IMR-90 (cell line): ENCODE measurements around the gene PRKCA. TPM values are rescaled to one million over a fixed set of nuclear protein-coding genes. Genes with fewer than 3 reads are reported as not detected.

Experiments used
- ATAC-seq: fragments of 200-7000 bp; cut with Tn5 transposase; 2 replicates; pipeline ENCODE4 v1.9.1; 2020; ENCODE audit warnings: low read depth, mild to moderate bottlenecking, moderate library complexity
- BruUV-seq: library from RNA; stranded (reverse); fragments of 400-500 nt; replicated peaks from 2 replicates; lab custom pipeline; 2021; lab: Mats Ljungman, UMichigan
- CTCF ChIA-PET: fragments of 300-600 bp; formaldehyde crosslinking; extraction: SDS; loops from one replicate; lab custom pipeline; 2021; ENCODE audit warnings: antibody characterized with exemption; lab: Yijun Ruan, JAX
- POLR2A ChIA-PET: fragments of 300-600 bp; sonication (Branson Sonifier 250); formaldehyde crosslinking; loops from one replicate; lab custom pipeline; 2022; ENCODE audit warnings: antibody characterized with exemption; ENCODE audit not compliant: unreplicated experiment; lab: Charles Lee
- DNase-seq: peaks from one replicate; pipeline ENCODE4 v3.0.0; 2013
- H2AFZ ChIP-seq: replicated peaks from 2 replicates; pipeline ENCODE3; 2013; ENCODE audit warnings: low read length, mild to moderate bottlenecking; ENCODE audit not compliant: poor library complexity
- H2AK5ac ChIP-seq: 2 replicates; pipeline ENCODE4 v1.6.1; 2013; ENCODE audit warnings: low read depth, low read length, inconsistent platforms
- H2AK9ac ChIP-seq: replicated peaks from 2 replicates; pipeline ENCODE3; 2013; ENCODE audit warnings: mild to moderate bottlenecking, low read depth, low read length, moderate library complexity; ENCODE audit not compliant: poor library complexity
- H2BK120ac ChIP-seq: 2 replicates; pipeline ENCODE4 v1.6.1; 2013; ENCODE audit warnings: low read depth, low read length, inconsistent platforms
- H2BK15ac ChIP-seq: 3 replicates; pipeline ENCODE4 v1.6.1; 2013; ENCODE audit warnings: low read depth, low read length, inconsistent platforms
- H2BK20ac ChIP-seq: 2 replicates; pipeline ENCODE4 v1.6.1; 2013; ENCODE audit warnings: low read depth, mild to moderate bottlenecking, inconsistent platforms, low read length, moderate library complexity
- H2BK5ac ChIP-seq: 2 replicates; pipeline ENCODE4 v1.6.1; 2013; ENCODE audit warnings: mild to moderate bottlenecking, low read depth, low read length, inconsistent platforms; ENCODE audit not compliant: poor library complexity, severe bottlenecking
- H3K14ac ChIP-seq: replicated peaks from 2 replicates; pipeline ENCODE4 v1.6.1; 2013; ENCODE audit warnings: low read depth, low read length, inconsistent platforms
- H3K18ac ChIP-seq: 2 replicates; pipeline ENCODE4 v1.6.1; 2013; ENCODE audit warnings: low read depth, low read length, control low read depth
- H3K23ac ChIP-seq: 2 replicates; pipeline ENCODE4 v1.6.1; 2013; ENCODE audit warnings: low read depth, low read length, inconsistent platforms
- H3K27ac ChIP-seq: 2 replicates; pipeline ENCODE4 v1.5.1; 2013; ENCODE audit warnings: mild to moderate bottlenecking, control low read depth, low read length; ENCODE audit not compliant: insufficient read depth
- H3K27me3 ChIP-seq: 2 replicates; pipeline ENCODE4 v1.6.1; 2013; ENCODE audit warnings: low read length; ENCODE audit not compliant: control insufficient read depth, insufficient read depth
- H3K36me3 ChIP-seq: 2 replicates; pipeline ENCODE4 v1.6.1; 2013; ENCODE audit warnings: low read length, mixed read lengths; ENCODE audit not compliant: control insufficient read depth, insufficient read depth
- H3K4ac ChIP-seq: 2 replicates; pipeline ENCODE4 v1.6.1; 2013; ENCODE audit warnings: low read depth, low read length, inconsistent platforms
- H3K4me1 ChIP-seq: 2 replicates; pipeline ENCODE4 v1.6.1; 2013; ENCODE audit warnings: low read length, mixed read lengths; ENCODE audit not compliant: control insufficient read depth, insufficient read depth
- H3K4me2 ChIP-seq: 2 replicates; pipeline ENCODE4 v1.6.1; 2013; ENCODE audit warnings: low read depth, mild to moderate bottlenecking, control low read depth, low read length, moderate library complexity
- H3K4me3 ChIP-seq: 2 replicates; pipeline ENCODE4 v1.5.1; 2013; ENCODE audit warnings: low read depth, mild to moderate bottlenecking, control low read depth, low read length, moderate library complexity; ENCODE audit not compliant: insufficient read depth
- H3K56ac ChIP-seq: 2 replicates; pipeline ENCODE4 v1.6.1; 2013; ENCODE audit warnings: low read length, inconsistent platforms; ENCODE audit not compliant: insufficient read depth; ENCODE audit errors: extremely low read depth
- H3K79me1 ChIP-seq, 2 experiments: 2 replicates each; pipeline ENCODE4 v1.6.1; 2013; ENCODE audit warnings: low read length in 2 of 2, inconsistent platforms in 1 of 2, low read depth in 1 of 2
- H3K9ac ChIP-seq: 2 replicates; pipeline ENCODE4 v1.6.1; 2013; ENCODE audit warnings: low read depth, low read length, control low read depth
- H3K9me1 ChIP-seq: 2 replicates; pipeline ENCODE4 v1.6.1; 2013; ENCODE audit warnings: low read length, inconsistent platforms; ENCODE audit not compliant: insufficient read depth
- H3K9me3 ChIP-seq: 2 replicates; pipeline ENCODE4 v1.6.1; 2013; ENCODE audit warnings: low read length; ENCODE audit not compliant: control insufficient read depth, insufficient read depth
- H4K20me1 ChIP-seq: 2 replicates; pipeline ENCODE4 v1.6.1; 2013; ENCODE audit warnings: low read length, inconsistent platforms; ENCODE audit not compliant: insufficient read depth
- H4K5ac ChIP-seq: 2 replicates; pipeline ENCODE4 v1.6.1; 2013; ENCODE audit warnings: mild to moderate bottlenecking, low read depth, low read length, control low read depth
- H4K8ac ChIP-seq, 2 experiments: 2 replicates each; pipeline ENCODE4 v1.6.1; 2013; ENCODE audit warnings: low read depth in 2 of 2, low read length in 2 of 2, control low read depth in 1 of 2, inconsistent platforms in 1 of 2
- H4K91ac ChIP-seq: 2 replicates; pipeline ENCODE4 v1.6.1; 2013; ENCODE audit warnings: low read depth, low read length, inconsistent platforms; ENCODE audit not compliant: insufficient read depth
- BHLHE40 ChIP-seq: fragments of 150-350 bp; IDR thresholded peaks from 2 replicates; pipeline ENCODE4 v1.6.1; 2016; ENCODE audit warnings: mild to moderate bottlenecking, low read depth, low read length
- CEBPB ChIP-seq: IDR thresholded peaks from 2 replicates; pipeline ENCODE4 v1.6.1; 2012; ENCODE audit warnings: low read depth, low read length, improper control_type of control experiment
- CHD1 ChIP-seq: IDR thresholded peaks from 2 replicates; pipeline ENCODE4 v1.6.1; 2012; ENCODE audit warnings: low read depth, low read length, improper control_type of control experiment
- FOS ChIP-seq: fragments of 150-350 bp; IDR thresholded peaks from 2 replicates; pipeline ENCODE4 v1.6.1; 2016; ENCODE audit warnings: low read depth, low read length
- MAFK ChIP-seq: IDR thresholded peaks from 2 replicates; pipeline ENCODE4 v1.6.1; 2012; ENCODE audit warnings: low read depth, low read length, improper control_type of control experiment
- MAZ ChIP-seq: IDR thresholded peaks from 2 replicates; pipeline ENCODE4 v1.6.1; 2012; ENCODE audit warnings: low read depth, mild to moderate bottlenecking, low read length, improper control_type of control experiment, moderate library complexity, borderline replicate concordance
- MXI1 ChIP-seq: IDR thresholded peaks from 2 replicates; pipeline ENCODE4 v1.6.1; 2012; ENCODE audit warnings: low read depth, mild to moderate bottlenecking, low read length, moderate library complexity, borderline replicate concordance
- POLR2A ChIP-seq: IDR thresholded peaks from 2 replicates; pipeline ENCODE4 v1.6.1; 2012; ENCODE audit warnings: mild to moderate bottlenecking, low read depth, low read length
- RAD21 ChIP-seq: IDR thresholded peaks from 2 replicates; pipeline ENCODE4 v1.6.1; 2012; ENCODE audit warnings: low read length, improper control_type of control experiment
- RCOR1 ChIP-seq: IDR thresholded peaks from 2 replicates; pipeline ENCODE4 v1.6.1; 2012; ENCODE audit warnings: mild to moderate bottlenecking, low read length, improper control_type of control experiment; ENCODE audit not compliant: insufficient replicate concordance
- RFX5 ChIP-seq: IDR thresholded peaks from 2 replicates; pipeline ENCODE4 v1.8.0; 2012; ENCODE audit warnings: low read depth, mild to moderate bottlenecking, low read length, moderate library complexity
- SMC3 ChIP-seq: fragments of 150-350 bp; IDR thresholded peaks from 2 replicates; pipeline ENCODE4 v1.6.1; 2016; ENCODE audit warnings: low read depth, mild to moderate bottlenecking, antibody characterized with exemption, low read length, moderate library complexity
- WGBS, 2 experiments: methylation state at CpG; one replicate each; pipeline versions ENCODE4 v1.1.5 to v1.1.7; 2013; ENCODE audit warnings: missing lambda C conversion rate in 2 of 2; ENCODE audit not compliant: insufficient read length in 1 of 2; ENCODE audit errors: extremely low coverage in 2 of 2; 5-methylcytosine and 5-hydroxymethylcytosine counted together
- dilution Hi-C: fragments of 300-500 bp; cut with HindIII; formaldehyde crosslinking; loops from one replicate; pipeline ENCODE4 v1.14.3; 2018; ENCODE audit warnings: low sequenced_read_pairs; ENCODE audit not compliant: unreplicated experiment
- in situ Hi-C: fragments of 300-500 bp; cut with MboI; formaldehyde crosslinking; loops from 3 replicates; pipeline ENCODE4 v1.14.3; 2019; ENCODE audit warnings: low sequenced_read_pairs, inconsistent platforms, mixed read lengths
- intact Hi-C: fragments of 100-400 bp; cut with micrococcal nuclease; formaldehyde crosslinking; loops from 2 replicates; pipeline ENCODE4 v1.10.0; 2022
- polyA plus RNA-seq, 3 experiments: library from polyadenylated mRNA; depleted of rRNA; stranded (reverse); fragments of >200 nt; gene quantifications; 2 replicates each; pipeline ENCODE4 v1.2.3, GENCODE V29; 2012; ENCODE audit warnings: low replicate concordance in 1 of 3
- total RNA-seq: library from RNA; depleted of rRNA; stranded (reverse); fragments of >200 nt; gene quantifications from 2 replicates; pipeline ENCODE4 v1.2.3, GENCODE V29; 2012
- TF ChIP-seq, protein P1 (sequence below): fragments of 150-350 bp; IDR thresholded peaks from 2 replicates; pipeline ENCODE4 v1.6.1; 2016; ENCODE audit warnings: low read depth, mild to moderate bottlenecking, low read length, moderate library complexity, borderline replicate concordance
- TF ChIP-seq, protein P2 (sequence below): fragments of 150-350 bp; IDR thresholded peaks from 2 replicates; pipeline ENCODE4 v1.6.1; 2017; ENCODE audit warnings: mild to moderate bottlenecking, antibody characterized with exemption, low read length, low read depth

PRKCA gene
- total and polyA plus RNA-seq, 2 of the 4 experiments (the other 2 are of a cell fraction), result 31.0 to 46.0 TPM

DNA sequence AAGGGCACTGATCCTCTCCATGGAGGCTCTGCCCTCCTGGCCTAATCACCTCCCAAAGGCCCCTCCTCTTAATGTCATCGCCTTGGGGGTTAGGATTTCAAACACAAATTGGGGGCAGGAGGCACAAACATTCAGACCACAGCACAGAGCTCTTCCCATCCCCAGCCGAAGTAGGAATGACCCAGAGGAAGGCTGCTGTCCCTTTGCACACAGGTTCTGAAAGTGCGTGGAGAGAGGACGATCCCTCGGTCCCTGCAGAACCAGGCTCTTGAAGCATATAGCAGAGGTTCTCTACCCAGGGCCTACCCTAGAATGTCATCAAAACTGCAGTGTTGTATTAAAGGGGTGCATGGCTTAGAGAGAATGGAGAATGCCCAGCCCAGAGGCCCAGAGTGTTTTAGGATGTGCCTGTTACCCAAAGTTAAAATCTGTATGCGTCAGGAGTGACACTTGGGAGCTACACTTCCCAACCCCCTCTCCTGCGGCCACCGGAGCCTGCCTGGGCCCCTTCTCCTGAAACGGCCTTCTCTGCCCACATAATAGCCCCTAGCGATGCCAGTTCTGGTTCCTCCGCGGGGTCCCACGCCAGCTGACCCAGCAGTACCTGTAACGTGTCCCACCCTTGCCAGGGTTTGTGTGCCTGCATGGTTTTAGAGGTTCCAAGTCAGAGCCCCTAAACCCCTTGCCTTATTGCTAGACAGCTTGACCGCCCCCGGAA is 373.0 kb downstream of the PRKCA start (continued):
- no peak for TF ChIP-seq SMC3

DNA sequence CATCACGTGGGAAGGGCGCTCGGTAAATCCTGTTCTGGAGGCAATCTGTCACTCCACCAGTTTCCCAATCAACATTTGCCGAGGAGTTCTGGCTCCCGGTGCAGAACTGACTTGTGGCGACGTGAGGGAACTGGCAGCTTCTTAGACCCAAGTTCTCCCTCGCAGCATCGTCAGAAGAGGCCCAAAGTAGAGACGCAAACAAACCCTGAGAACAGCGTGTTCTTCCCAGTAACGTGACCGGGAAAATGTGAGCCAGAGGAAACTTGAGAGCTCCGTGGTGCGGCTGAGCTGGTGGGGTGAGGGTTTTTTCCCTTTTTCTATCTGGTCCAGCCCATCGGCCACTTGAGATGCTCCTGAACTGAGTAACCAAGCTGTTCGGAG is 373.6 kb downstream of the PRKCA start:
- no peak overlapping the region for H2BK5ac ChIP-seq
- no peak overlapping the region for H4K8ac ChIP-seq
- no peak overlapping the region for H2BK15ac ChIP-seq
- no peak overlapping the region for H3K4ac ChIP-seq
- peaks cover 10% of the 10 kb centered on the region; the same call in 1 of the 2 replicates for H3K9me1 ChIP-seq
- no peak overlapping the region for H2BK20ac ChIP-seq
- no peak overlapping the region for H4K5ac ChIP-seq
- H2AK9ac ChIP-seq, result no peak overlapping the region
- peaks cover 4% of the 10 kb centered on the region for H3K4me1 ChIP-seq
- no peak overlapping the region for H3K4me2 ChIP-seq
- H3K14ac ChIP-seq, result no peak overlapping the region
- H3K9ac ChIP-seq, result no peak overlapping the region
- dilution Hi-C loops (no loop called here), in situ Hi-C loops (loop anchor here (5.0 kb wide), 1 partner anchor 419 kb away; no protein-coding TSS in a partner anchor), intact Hi-C loops (loop anchor here (2.0 kb wide), 1 partner anchor 109 kb away; no protein-coding TSS in a partner anchor)
- CTCF ChIA-PET, result no interaction called here
- no peak overlapping the region for H3K27ac ChIP-seq
- no peak for ATAC-seq
- H3K23ac ChIP-seq, result no peak overlapping the region
- H3K18ac ChIP-seq, result no peak overlapping the region
- no peak overlapping the region for H3K56ac ChIP-seq
- peaks cover 4% of the 10 kb centered on the region for H3K9me3 ChIP-seq
- no peak overlapping the region for H2AK5ac ChIP-seq
- H3K36me3 ChIP-seq, result no peaks in the 10 kb centered on the region
- no peak overlapping the region for H2BK120ac ChIP-seq
- no peaks in the 10 kb centered on the region for H3K27me3 ChIP-seq
- 89% methylated on average over 11 of the region's 17 CpGs; no CpG with 5 or more reads in 1 of the 2 experiments for WGBS, 2 experiments
- POLR2A ChIA-PET, result no interaction called here
- H4K91ac ChIP-seq, result no peak overlapping the region
- DNase-seq, result no peak
- peaks cover 16 to 55% of the 10 kb centered on the region in 2 experiments; a peak in 3 of 4 replicates for H3K79me1 ChIP-seq
- H4K20me1 ChIP-seq, result peaks cover 30% of the 10 kb centered on the region
- no peak overlapping the region for H3K4me3 ChIP-seq
- no peak overlapping the region for H2AFZ ChIP-seq
- BruUV-seq, result no TSS peak
- no peak for TF ChIP-seq MAZ
- TF ChIP-seq MAFK, result no peak
- no peak for TF ChIP-seq CHD1
- no peak for TF ChIP-seq FOS
- no peak for TF ChIP-seq CEBPB
- TF ChIP-seq SMC3, result no peak
- TF ChIP-seq BHLHE40, result no peak
- no peak for TF ChIP-seq POLR2A
- TF ChIP-seq RCOR1, result no peak
- TF ChIP-seq RAD21, result no peak
- TF ChIP-seq, protein P1, sequence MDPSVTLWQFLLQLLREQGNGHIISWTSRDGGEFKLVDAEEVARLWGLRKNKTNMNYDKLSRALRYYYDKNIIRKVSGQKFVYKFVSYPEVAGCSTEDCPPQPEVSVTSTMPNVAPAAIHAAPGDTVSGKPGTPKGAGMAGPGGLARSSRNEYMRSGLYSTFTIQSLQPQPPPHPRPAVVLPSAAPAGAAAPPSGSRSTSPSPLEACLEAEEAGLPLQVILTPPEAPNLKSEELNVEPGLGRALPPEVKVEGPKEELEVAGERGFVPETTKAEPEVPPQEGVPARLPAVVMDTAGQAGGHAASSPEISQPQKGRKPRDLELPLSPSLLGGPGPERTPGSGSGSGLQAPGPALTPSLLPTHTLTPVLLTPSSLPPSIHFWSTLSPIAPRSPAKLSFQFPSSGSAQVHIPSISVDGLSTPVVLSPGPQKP, result no peak
- TF ChIP-seq, protein P2, sequence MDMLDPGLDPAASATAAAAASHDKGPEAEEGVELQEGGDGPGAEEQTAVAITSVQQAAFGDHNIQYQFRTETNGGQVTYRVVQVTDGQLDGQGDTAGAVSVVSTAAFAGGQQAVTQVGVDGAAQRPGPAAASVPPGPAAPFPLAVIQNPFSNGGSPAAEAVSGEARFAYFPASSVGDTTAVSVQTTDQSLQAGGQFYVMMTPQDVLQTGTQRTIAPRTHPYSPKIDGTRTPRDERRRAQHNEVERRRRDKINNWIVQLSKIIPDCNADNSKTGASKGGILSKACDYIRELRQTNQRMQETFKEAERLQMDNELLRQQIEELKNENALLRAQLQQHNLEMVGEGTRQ, result no peak
- no peak for TF ChIP-seq MXI1
- no peak for TF ChIP-seq RFX5
